ENCODE data around the gene HCN3.
"Not testable (repeated sequence)": the region's sequence is repeated elsewhere in the genome, so short reads cannot be mapped to it uniquely, and the experiment has no call there.

Gene HCN3

GRCh38 chr1:155277070-155277901 is at the start of gene HCN3:
TSS of gene HCN3 (plus strand) at chr1:155277463. CDS start at chr1:155277591, 128 bp downstream.
- DNase-seq, result peak; percentile 95

GRCh38 chr1:155228096-155228427 is 49.2 kb upstream of the HCN3 start:
- no peak for DNase-seq

- DNase-seq, result not testable (repeated sequence)
These were observed 46.0 kb upstream of the HCN3 start for GRCh38 chr1:155231302-155231701.

DNA sequence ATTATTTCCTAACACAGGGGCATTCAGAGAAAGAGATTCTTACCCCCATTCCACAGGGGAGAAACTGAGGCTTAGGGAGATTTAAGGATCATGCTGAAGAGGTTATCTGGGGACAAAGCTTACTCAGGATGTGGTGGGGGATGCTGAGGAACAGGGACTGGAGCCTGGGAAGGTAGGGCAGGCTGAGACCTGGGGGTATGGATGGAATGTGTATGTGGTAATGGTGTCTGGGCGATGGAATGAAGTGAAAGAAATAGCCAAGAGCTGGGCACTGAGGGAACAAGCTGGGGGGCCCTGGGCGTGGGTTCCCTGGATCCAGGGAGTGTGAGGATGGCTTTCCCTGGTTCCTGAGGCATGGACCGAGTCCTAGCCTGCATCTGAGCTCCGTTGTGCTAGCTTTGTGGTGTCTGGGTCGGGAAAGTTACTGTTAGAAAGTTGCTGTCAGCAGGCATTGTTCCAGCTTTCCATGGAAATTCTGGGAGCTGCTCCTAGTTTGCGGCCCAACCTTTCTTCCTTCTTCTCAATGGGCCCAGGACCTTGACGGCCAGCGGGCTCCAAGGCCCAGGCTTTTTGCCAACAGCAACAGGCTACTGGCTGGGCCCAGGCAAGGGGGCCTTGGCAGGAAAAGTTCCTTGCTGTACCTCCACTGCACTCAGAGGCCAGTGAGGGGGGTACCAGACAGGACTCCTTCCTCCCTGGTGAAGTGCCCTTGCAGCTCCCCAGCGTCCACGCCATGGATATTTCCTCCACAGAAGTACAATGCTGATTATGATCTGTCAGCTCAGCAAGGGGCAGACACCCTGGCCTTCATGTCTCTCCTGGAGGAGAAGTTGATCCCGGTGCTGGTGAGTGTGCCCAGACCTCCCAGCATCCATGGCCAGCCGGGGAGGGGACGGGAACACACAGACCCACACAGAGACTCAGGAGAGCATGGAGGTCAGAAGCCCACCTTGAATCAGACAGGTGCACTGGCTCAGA is 45.0 kb upstream of the HCN3 start:
- DNase-seq, result not testable (repeated sequence)

DNA sequence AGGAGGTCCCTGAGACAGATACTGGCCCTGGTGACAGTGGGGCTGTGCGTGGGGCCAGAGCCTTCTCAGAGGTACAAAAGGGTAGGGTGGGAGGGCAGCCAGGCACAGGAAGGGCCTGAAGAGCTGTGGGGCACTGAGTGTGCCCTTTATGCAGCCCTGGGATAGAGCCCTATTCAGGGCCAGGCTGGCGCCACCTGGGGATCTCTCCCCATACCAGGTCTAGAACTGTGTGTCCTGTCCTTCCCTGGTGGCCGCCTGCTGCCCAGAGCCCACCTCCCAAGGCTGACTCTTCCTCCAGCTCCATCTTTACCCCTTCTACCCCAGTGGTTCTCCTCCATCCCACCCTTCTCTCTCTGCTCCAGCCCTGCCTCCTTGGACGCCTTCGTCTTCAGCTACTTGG is 43.8 kb upstream of the HCN3 start:
- not testable (repeated sequence) for DNase-seq

- DNase-seq, result not testable (repeated sequence)
These were observed 41.9 kb upstream of the HCN3 start for GRCh38 chr1:155235375-155235774.

GRCh38 chr1:155236451-155236850 is 40.8 kb upstream of the HCN3 start:
- no peak for DNase-seq

DNA sequence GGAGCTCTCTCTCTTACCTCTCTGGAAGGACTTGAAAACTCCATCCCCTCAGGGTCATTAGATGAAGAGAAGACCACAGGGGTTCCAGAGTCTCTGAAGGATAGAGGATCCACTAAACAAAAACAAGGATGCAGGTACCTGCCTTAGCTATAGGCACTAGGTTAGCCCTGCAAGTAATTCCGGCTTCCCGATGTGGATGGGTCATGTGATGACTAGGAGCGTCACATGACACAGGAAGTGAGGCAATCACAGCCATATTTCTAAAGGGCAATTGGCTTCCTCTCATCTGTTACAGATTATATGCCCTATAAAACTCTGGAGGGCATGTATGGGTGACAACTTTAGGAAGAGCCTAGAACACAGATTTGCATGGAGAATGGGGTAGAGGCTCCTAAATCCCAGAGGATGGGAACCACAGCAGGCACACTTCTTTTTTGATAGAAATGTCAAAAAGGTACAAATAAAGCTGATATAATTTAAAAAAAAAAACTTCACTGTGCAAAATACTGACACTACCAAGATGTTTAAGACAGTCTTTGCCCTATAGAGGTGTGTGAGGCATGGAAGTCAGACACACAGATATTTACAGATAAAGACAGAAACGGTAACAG is 36.1 kb upstream of the HCN3 start:
- DNase-seq, result peak; percentile 50

- no peak for DNase-seq
These were observed 35.4 kb upstream of the HCN3 start for GRCh38 chr1:155241841-155242264.

- DNase-seq, result no peak
These were observed 34.4 kb upstream of the HCN3 start for GRCh38 chr1:155242805-155243358.

- DNase-seq, result peak; percentile 97
These were observed 32.7 kb upstream of the HCN3 start for GRCh38 chr1:155244368-155245162.

DNA sequence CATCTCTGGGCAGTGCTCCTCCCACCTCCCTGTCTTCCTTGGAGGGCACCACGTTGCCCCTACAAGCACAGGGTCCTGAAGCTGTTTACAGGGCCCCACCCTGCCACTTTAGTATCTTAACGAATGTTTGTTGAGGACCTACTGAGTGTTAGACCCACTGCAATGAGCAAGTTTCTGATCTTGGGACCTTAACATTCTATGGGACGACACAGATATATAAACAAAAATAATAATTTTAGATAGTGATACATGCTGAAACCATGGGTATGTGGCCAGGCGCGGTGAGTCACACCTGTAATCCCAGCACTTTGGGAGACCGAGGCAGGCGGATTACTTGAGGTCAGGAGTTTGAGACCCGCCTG is 32.1 kb upstream of the HCN3 start:
- no peak for DNase-seq

- not testable (repeated sequence) for DNase-seq
These were observed 30.5 kb upstream of the HCN3 start for GRCh38 chr1:155246796-155247195.

- DNase-seq, result no peak
These were observed 29.4 kb upstream of the HCN3 start for GRCh38 chr1:155247667-155248553.

- DNase-seq, result no peak
These were observed 27.0 kb upstream of the HCN3 start for GRCh38 chr1:155250246-155250632.

DNA sequence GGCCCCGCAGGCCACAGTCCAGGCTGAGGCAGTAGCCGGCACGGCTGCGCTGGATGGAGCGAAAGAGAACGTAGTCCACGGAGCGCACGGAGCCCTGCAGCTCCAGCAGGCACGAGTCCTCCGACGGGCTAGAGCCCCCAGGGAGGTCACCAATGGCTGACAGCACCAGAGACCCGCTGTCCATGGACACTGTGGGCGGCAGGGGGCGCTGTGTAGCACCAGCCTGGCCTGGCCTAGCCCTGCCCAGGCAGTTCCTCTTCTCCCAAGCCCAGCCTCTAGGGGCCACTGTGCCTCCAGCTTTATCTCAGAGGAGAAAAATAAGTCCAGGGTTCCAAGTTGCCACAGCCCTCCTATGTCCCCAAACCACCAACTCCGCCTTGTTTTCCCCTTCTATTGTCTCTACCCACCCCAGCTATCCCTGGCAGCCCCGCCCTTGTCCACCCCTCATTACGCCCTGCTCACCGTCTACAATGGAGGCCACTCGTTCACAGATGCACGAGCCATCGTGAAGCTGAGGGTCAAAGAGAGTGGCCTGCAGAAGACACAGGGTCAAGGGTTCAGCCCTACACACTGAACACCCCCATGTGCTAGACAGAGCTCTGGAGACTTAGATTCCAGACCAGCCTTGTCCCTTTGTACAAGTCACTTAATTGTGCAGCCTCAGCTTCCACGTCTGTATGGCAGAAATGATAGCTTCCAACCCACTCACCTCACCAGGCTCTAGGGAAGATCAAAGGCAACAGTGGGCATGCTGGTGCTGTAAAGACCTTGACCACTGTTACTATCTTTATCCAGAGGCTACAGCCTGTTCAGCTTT is 26.4 kb upstream of the HCN3 start:
- peak; percentile 96 for DNase-seq

DNA sequence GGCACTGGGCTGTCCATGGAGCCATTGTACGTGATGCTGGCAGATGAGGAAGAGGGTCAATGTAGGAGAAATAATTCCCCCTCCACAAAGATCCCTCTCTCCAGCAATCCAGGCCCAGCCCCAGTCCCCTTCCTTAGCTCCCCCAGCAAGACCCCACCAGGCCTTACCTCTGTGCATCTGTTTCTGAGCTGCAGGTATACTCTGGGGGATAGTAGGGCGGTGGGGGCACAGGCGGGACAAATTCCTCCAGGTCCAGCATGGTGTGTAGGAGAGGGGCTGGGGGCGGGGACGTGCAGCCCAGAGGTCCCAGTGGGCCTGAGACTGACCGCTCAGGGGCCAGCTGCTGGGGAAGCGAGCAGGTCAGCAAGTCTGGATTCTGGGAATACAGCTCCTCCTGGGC is 25.7 kb upstream of the HCN3 start:
- DNase-seq, result no peak

DNA sequence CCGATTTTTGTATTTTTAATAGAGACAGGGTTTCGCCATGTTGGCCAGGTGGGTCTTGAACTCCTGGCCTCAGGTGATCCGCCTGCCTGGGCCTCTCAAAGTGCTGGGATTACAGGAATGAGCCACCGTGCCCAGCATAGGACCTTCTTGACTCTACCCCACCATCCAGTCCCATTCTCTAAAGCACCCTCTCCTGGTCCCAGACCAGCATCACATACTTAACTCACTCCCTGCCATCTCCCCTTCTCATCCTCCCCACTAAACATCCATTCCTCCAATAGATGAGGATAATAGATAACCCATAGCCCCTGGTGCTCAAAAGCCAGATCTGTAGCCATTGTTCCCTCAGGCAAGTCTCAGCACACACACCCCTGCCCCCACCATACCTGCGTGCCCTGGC is 24.1 kb upstream of the HCN3 start:
- DNase-seq, result no peak

DNA sequence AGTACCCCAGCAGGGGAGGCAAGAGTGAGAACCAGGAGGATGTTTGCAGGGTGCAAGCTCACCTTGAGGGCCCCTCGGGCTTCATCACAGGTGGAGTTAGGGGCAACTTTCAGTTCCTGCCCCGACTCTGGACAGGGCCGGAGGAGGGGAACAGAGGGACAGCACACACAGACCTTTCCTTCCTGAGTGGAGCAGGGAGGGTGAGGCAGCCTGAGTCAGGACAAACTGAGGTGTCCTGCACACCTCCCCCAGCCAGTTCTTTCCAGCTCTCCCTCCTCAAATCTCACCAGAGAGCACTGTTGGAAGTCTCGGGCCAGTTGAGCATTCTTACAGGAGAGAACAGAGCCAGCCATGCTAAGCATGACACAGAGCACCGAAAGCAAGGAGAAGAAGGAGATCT is 23.5 kb upstream of the HCN3 start:
- DNase-seq, result no peak

DNA sequence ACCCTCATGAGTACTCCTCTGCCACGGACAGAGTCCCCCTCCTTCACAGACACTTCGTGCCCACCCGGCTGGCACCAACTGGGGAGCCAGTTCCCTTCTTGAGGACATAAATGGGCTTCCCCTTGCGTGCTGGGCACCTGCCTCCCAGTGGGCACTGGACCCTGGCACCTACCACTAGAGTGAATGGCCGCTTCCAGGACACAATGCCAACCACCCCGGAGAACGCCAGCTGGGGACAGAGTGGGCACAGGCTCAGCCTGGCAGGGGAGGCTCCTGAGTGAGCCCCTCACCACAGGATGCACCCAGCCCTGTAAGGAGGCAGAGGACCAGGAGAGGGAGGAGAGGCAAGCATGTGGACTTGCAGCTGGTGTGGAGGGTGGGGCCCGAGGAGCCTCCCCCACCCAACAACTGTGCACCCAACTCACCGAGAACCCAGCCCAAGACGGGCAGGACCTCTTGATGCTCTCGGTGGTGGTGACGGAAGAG is 23.0 kb upstream of the HCN3 start:
- DNase-seq, result no peak
